Neural progenitor cell (in vitro differentiated cells): Measurements from ENCODE around the gene DNAI2. TPM values are rescaled to one million over a fixed set of nuclear protein-coding genes. Genes with fewer than 3 reads are reported as not detected.

Experiments
- DNase-seq: peaks from one replicate; pipeline ENCODE4 v3.0.0-alpha.2; 2016; ENCODE audit warnings: low spot score
- H2AFZ ChIP-seq: fragments of 200-600 bp; sonication (generic); replicated peaks from 2 replicates; pipeline ENCODE4 v1.6.1; 2016; ENCODE audit warnings: antibody characterized with exemption
- H3F3A ChIP-seq: fragments of 200-600 bp; sonication (generic); 2 replicates; pipeline ENCODE4 v1.6.1; 2016; ENCODE audit warnings: antibody characterized with exemption, low read depth
- H3K27ac ChIP-seq: fragments of 200-600 bp; sonication (generic); 2 replicates; pipeline ENCODE4 v1.5.1; 2016; ENCODE audit warnings: mild to moderate bottlenecking
- H3K27me3 ChIP-seq: fragments of 200-600 bp; sonication (generic); 2 replicates; pipeline ENCODE4 v1.6.1; 2016; ENCODE audit warnings: mild to moderate bottlenecking, moderate library complexity
- H3K36me3 ChIP-seq: fragments of 200-600 bp; sonication (generic); 2 replicates; pipeline ENCODE4 v1.5.1; 2016
- H3K4me1 ChIP-seq: fragments of 200-600 bp; sonication (generic); 2 replicates; pipeline ENCODE4 v1.6.1; 2016; ENCODE audit warnings: mixed run types
- H3K4me2 ChIP-seq: fragments of 200-600 bp; sonication (generic); 2 replicates; pipeline ENCODE4 v1.6.1; 2016
- H3K4me3 ChIP-seq: fragments of 200-600 bp; sonication (generic); 2 replicates; pipeline ENCODE4 v1.5.1; 2016
- H3K79me2 ChIP-seq: fragments of 200-600 bp; sonication (generic); 2 replicates; pipeline ENCODE4 v1.6.1; 2016; ENCODE audit warnings: low read depth
- H3K9ac ChIP-seq: fragments of 200-600 bp; sonication (generic); 2 replicates; pipeline ENCODE4 v1.6.1; 2016
- H3K9me3 ChIP-seq: fragments of 200-600 bp; sonication (generic); 2 replicates; pipeline ENCODE4 v1.5.1; 2016; ENCODE audit warnings: low read depth
- H4K20me1 ChIP-seq: fragments of 200-600 bp; sonication (generic); 2 replicates; pipeline ENCODE4 v1.6.1; 2016; ENCODE audit warnings: low read depth
- H3K27ac Mint-ChIP-seq: 3 replicates; pipeline ENCODE4 v1.8.0; 2021; ENCODE audit warnings: mixed read lengths
- H3K27me3 Mint-ChIP-seq: 2 replicates; pipeline ENCODE4 v1.8.0; 2022; ENCODE audit warnings: low read depth, mild to moderate bottlenecking, inconsistent platforms, moderate library complexity, mixed read lengths; ENCODE audit not compliant: insufficient read depth
- H3K36me3 Mint-ChIP-seq: 3 replicates; pipeline ENCODE4 v1.8.0; 2021; ENCODE audit warnings: mixed read lengths
- H3K4me1 Mint-ChIP-seq: 3 replicates; pipeline ENCODE4 v1.8.0; 2021; ENCODE audit warnings: mixed read lengths
- H3K4me3 Mint-ChIP-seq: 3 replicates; pipeline ENCODE4 v1.8.0; 2021; ENCODE audit warnings: mild to moderate bottlenecking, moderate library complexity, mixed read lengths
- H3K9me3 Mint-ChIP-seq: 3 replicates; pipeline ENCODE4 v1.8.0; 2020; ENCODE audit warnings: mixed read lengths
- CTCF ChIP-seq: fragments of 200-600 bp; sonication (generic); IDR thresholded peaks from 2 replicates; pipeline ENCODE4 v1.5.1; 2017; ENCODE audit warnings: antibody characterized with exemption, mild to moderate bottlenecking
- EZH2 ChIP-seq: fragments of 200-600 bp; sonication (generic); IDR thresholded peaks from 2 replicates; pipeline ENCODE4 v1.6.1; 2017; ENCODE audit warnings: antibody characterized with exemption, mild to moderate bottlenecking, moderate library complexity
- EZH2phosphoT487 ChIP-seq: fragments of 200-600 bp; sonication (generic); IDR thresholded peaks from 2 replicates; pipeline ENCODE4 v1.6.1; 2017; ENCODE audit warnings: antibody characterized with exemption
- total RNA-seq: library from RNA; depleted of rRNA; stranded (reverse); fragments of >200 nt; gene quantifications from 2 replicates; pipeline ENCODE4 v1.2.3, GENCODE V29; 2015; ENCODE audit warnings: low replicate concordance

The DNAI2 gene
- total RNA-seq, 1 donor from 2014 or later, result not detected

DNA sequence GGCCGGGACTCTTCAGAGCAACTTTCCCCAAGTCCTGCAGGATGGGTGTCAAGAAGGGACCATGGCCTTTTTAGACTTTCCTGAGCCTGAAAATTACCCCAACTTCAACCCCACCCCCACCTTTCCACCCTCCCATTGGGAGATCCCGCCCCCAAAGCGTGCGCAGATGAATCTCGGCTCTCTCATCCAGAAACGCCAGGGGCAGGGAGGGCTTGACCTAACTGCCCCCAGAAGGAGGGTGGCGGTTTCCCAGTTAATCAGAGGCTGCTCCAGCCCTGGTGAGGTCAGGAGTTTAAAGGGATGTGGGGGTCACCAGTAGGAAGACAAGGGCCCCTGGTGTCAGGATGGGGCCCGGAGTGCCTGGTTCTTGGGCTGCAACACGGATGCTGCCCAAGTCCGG lies 52.5 kb downstream of the DNAI2 start:
- Histone ChIP-seq H4K20me1 (no peaks in the 10 kb centered on the region), H3K27ac (no peak overlapping the region), H3K27me3 (peaks cover 45% of the 10 kb centered on the region), H3K9ac (no peak overlapping the region), H3K4me3 (peak overlapping the region; percentile 60), H3K79me2 (no peaks in the 10 kb centered on the region), H3F3A (peaks cover 10% of the 10 kb centered on the region), H3K4me2 (peak overlapping the region; percentile 99), H2AFZ (peak overlapping the region; percentile 66), H3K9me3 (no peaks in the 10 kb centered on the region), H3K4me1 (peaks cover 10% of the 10 kb centered on the region), H3K36me3 (no peaks in the 10 kb centered on the region)
- peak; percentile 40 for DNase-seq
- no peak for TF ChIP-seq CTCF
- TF ChIP-seq EZH2, result no peak
- no peak for TF ChIP-seq EZH2phosphoT487
- Mint-ChIP-seq H3K4me1 (peaks cover 27% of the 10 kb centered on the region), H3K36me3 (no peaks in the 10 kb centered on the region), H3K4me3 (peak overlapping the region; percentile 83), H3K9me3 (no peaks in the 10 kb centered on the region), H3K27ac (no peak overlapping the region), H3K27me3 (peaks cover 26% of the 10 kb centered on the region)

GRCh38 chr17:74328487-74328886 lies 54.5 kb downstream of the DNAI2 start:
- Histone ChIP-seq H3K27ac (no peak overlapping the region), H2AFZ (no peak overlapping the region), H3K4me1 (peaks cover 22% of the 10 kb centered on the region), H3K9ac (no peak overlapping the region), H3K9me3 (no peaks in the 10 kb centered on the region), H3K36me3 (no peaks in the 10 kb centered on the region), H3K4me2 (no peak overlapping the region), H3F3A (peaks cover 10% of the 10 kb centered on the region), H4K20me1 (no peaks in the 10 kb centered on the region), H3K79me2 (no peaks in the 10 kb centered on the region), H3K4me3 (no peak overlapping the region), H3K27me3 (peaks cover 42% of the 10 kb centered on the region)
- peaks cover 37% of the 10 kb centered on the region for H3K4me1 Mint-ChIP-seq
- no peaks in the 10 kb centered on the region for H3K9me3 Mint-ChIP-seq
- H3K36me3 Mint-ChIP-seq, result no peaks in the 10 kb centered on the region
- peak overlapping the region; percentile 24 for H3K4me3 Mint-ChIP-seq
- no peak overlapping the region for H3K27ac Mint-ChIP-seq
- peaks cover 25% of the 10 kb centered on the region for H3K27me3 Mint-ChIP-seq
- no peak for TF ChIP-seq EZH2
- no peak for DNase-seq

DNA sequence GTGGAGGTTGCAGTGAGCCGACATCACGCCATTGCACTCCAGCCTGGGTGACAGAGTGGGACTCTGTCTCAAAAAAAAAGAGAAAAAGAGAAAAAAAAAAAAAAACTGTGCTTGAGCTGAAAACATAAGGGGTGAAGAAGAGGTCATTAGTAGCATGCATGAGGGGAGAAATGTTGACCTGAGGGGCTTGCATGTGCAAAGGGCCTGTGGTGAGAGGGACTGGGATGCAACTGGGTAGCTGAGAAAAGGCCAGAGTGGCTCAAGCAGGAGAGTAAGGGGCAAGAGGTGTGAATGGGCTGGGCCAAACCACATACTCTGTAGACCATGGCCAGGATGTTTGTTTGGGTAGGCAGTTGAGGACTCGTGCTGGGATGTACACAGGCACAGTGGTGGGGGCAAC lies 55.3 kb downstream of the DNAI2 start:
- no peak overlapping the region for H3K4me3 Mint-ChIP-seq
- H3K4me1 ChIP-seq, result peaks cover 22% of the 10 kb centered on the region
- DNase-seq, result no peak
- H3K9ac ChIP-seq, result no peak overlapping the region
- no peak overlapping the region for H2AFZ ChIP-seq
- H3K4me3 ChIP-seq, result no peak overlapping the region
- no peaks in the 10 kb centered on the region for H3K79me2 ChIP-seq
- no peaks in the 10 kb centered on the region for H4K20me1 ChIP-seq
- peaks cover 10% of the 10 kb centered on the region for H3F3A ChIP-seq
- H3K36me3 ChIP-seq, result no peaks in the 10 kb centered on the region
- H3K27ac Mint-ChIP-seq, result peak overlapping the region; percentile 5
- H3K27me3 ChIP-seq, result peaks cover 36% of the 10 kb centered on the region
- H3K27ac ChIP-seq, result no peak overlapping the region
- peaks cover 34% of the 10 kb centered on the region for H3K4me1 Mint-ChIP-seq
- peaks cover 26% of the 10 kb centered on the region for H3K27me3 Mint-ChIP-seq
- no peaks in the 10 kb centered on the region for H3K9me3 ChIP-seq
- TF ChIP-seq EZH2, result no peak
- no peak for TF ChIP-seq CTCF
- TF ChIP-seq EZH2phosphoT487, result no peak
- H3K9me3 Mint-ChIP-seq, result no peaks in the 10 kb centered on the region
- no peak overlapping the region for H3K4me2 ChIP-seq
- no peaks in the 10 kb centered on the region for H3K36me3 Mint-ChIP-seq

- Mint-ChIP-seq H3K4me3 (no peak overlapping the region), H3K9me3 (no peaks in the 10 kb centered on the region), H3K4me1 (peaks cover 35% of the 10 kb centered on the region), H3K36me3 (no peaks in the 10 kb centered on the region), H3K27me3 (peaks cover 19% of the 10 kb centered on the region), H3K27ac (no peak overlapping the region)
- Histone ChIP-seq H2AFZ (no peak overlapping the region), H3K9me3 (no peaks in the 10 kb centered on the region), H3K79me2 (no peaks in the 10 kb centered on the region), H3K4me1 (peaks cover 22% of the 10 kb centered on the region), H3K4me3 (no peak overlapping the region), H3K36me3 (no peaks in the 10 kb centered on the region), H3K27ac (no peak overlapping the region), H3K9ac (no peak overlapping the region), H3K4me2 (no peak overlapping the region), H4K20me1 (no peaks in the 10 kb centered on the region), H3K27me3 (peaks cover 25% of the 10 kb centered on the region), H3F3A (peaks cover 3% of the 10 kb centered on the region)
- no peak for DNase-seq
- TF ChIP-seq EZH2phosphoT487 (no peak), EZH2 (no peak), CTCF (no peak)
Measured at GRCh38 chr17:74330446-74330845, 56.4 kb downstream of the DNAI2 start.
